Osteoblast (primary cell): ENCODE measurements around the gene KBTBD13. TPM values are rescaled to one million over a fixed set of nuclear protein-coding genes. Genes with fewer than 3 reads are reported as not detected.

Experiments used
- DNase-seq: peaks from one replicate; pipeline ENCODE4 v3.0.0; 2011; ENCODE audit warnings: low spot score, mixed read lengths; ENCODE audit not compliant: insufficient read length; ENCODE audit errors: missing footprints
- H2AFZ ChIP-seq: 2 replicates; pipeline ENCODE4 v1.6.0; 2011; ENCODE audit warnings: mild to moderate bottlenecking, low read length
- H3K27ac ChIP-seq: 2 replicates; pipeline ENCODE4 v1.5.1; 2011; ENCODE audit warnings: mild to moderate bottlenecking, low read depth, low read length, moderate library complexity
- H3K27me3 ChIP-seq: 2 replicates; pipeline ENCODE4 v1.6.0; 2012; ENCODE audit warnings: mild to moderate bottlenecking, control low read depth, inconsistent platforms, low read length, moderate library complexity; ENCODE audit not compliant: insufficient read depth
- H3K36me3 ChIP-seq: 2 replicates; pipeline ENCODE4 v1.5.1; 2011; ENCODE audit warnings: mild to moderate bottlenecking, low read length, control low read depth, moderate library complexity; ENCODE audit not compliant: insufficient read depth
- H3K4me1 ChIP-seq: 2 replicates; pipeline ENCODE4 v1.5.1; 2011; ENCODE audit warnings: mild to moderate bottlenecking, low read length, control low read depth, moderate library complexity; ENCODE audit not compliant: insufficient read depth
- H3K4me2 ChIP-seq: 2 replicates; pipeline ENCODE4 v1.6.0; 2011; ENCODE audit warnings: mild to moderate bottlenecking, low read length; ENCODE audit not compliant: insufficient read depth
- H3K4me3 ChIP-seq: fragments of 200-600 bp; sonication (generic); 3 replicates; pipeline ENCODE4 v1.5.1; 2012; ENCODE audit warnings: mild to moderate bottlenecking, low read length, inconsistent platforms; ENCODE audit not compliant: insufficient read depth
- H3K79me2 ChIP-seq: 2 replicates; pipeline ENCODE4 v1.6.0; 2012; ENCODE audit warnings: mild to moderate bottlenecking, low read length, control low read depth, inconsistent platforms; ENCODE audit not compliant: insufficient read depth
- H3K9me3 ChIP-seq: 2 replicates; pipeline ENCODE4 v1.5.1; 2011; ENCODE audit warnings: low read depth, low read length, control low read depth
- H4K20me1 ChIP-seq: 2 replicates; pipeline ENCODE4 v1.6.0; 2012; ENCODE audit warnings: mild to moderate bottlenecking, low read length, control low read depth; ENCODE audit not compliant: insufficient read depth
- total RNA-seq: library from RNA; depleted of rRNA; stranded (reverse); fragments of >200 nt; gene quantifications from 2 replicates; pipeline ENCODE4 v1.2.3, GENCODE V29; 2012
- TF ChIP-seq, protein P1 (sequence below): IDR thresholded peaks from 2 replicates; pipeline ENCODE4 v1.5.1; 2011; ENCODE audit warnings: mild to moderate bottlenecking, low read depth, low read length, moderate library complexity; ENCODE audit errors: extremely low read depth

The KBTBD13 gene
- total RNA-seq, 1 donor = not detected

DNA sequence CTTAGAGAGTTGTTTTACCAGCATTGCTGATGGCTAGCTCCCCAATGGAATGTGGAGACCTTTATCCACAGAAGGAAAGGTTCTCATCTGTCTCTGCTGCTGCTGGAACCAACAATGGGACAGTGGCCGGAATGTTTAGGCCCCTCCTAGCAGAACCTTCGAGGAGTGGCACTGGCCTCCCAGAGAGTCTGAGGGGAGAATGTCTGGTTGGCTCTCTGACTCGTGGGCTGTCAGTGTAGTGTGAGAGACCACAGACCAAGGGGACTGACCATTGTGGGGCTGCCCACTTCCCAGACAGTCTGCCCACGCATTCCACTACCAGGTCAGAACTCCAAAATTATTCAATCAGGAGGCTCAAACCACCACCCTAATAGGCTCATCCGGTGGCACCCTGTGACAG is 13.8 kb upstream of the KBTBD13 start:
- TF ChIP-seq, protein P1, sequence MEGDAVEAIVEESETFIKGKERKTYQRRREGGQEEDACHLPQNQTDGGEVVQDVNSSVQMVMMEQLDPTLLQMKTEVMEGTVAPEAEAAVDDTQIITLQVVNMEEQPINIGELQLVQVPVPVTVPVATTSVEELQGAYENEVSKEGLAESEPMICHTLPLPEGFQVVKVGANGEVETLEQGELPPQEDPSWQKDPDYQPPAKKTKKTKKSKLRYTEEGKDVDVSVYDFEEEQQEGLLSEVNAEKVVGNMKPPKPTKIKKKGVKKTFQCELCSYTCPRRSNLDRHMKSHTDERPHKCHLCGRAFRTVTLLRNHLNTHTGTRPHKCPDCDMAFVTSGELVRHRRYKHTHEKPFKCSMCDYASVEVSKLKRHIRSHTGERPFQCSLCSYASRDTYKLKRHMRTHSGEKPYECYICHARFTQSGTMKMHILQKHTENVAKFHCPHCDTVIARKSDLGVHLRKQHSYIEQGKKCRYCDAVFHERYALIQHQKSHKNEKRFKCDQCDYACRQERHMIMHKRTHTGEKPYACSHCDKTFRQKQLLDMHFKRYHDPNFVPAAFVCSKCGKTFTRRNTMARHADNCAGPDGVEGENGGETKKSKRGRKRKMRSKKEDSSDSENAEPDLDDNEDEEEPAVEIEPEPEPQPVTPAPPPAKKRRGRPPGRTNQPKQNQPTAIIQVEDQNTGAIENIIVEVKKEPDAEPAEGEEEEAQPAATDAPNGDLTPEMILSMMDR = no peak
- no peaks in the 10 kb centered on the region for H3K36me3 ChIP-seq
- no peak for DNase-seq
- H3K79me2 ChIP-seq = no peaks in the 10 kb centered on the region
- no peak overlapping the region for H3K4me2 ChIP-seq
- no peaks in the 10 kb centered on the region for H3K9me3 ChIP-seq
- H4K20me1 ChIP-seq = no peaks in the 10 kb centered on the region
- H2AFZ ChIP-seq = no peak overlapping the region
- no peak overlapping the region for H3K4me3 ChIP-seq
- no peak overlapping the region for H3K27ac ChIP-seq
- H3K4me1 ChIP-seq = no peaks in the 10 kb centered on the region
- peaks cover 52% of the 10 kb centered on the region for H3K27me3 ChIP-seq

DNA sequence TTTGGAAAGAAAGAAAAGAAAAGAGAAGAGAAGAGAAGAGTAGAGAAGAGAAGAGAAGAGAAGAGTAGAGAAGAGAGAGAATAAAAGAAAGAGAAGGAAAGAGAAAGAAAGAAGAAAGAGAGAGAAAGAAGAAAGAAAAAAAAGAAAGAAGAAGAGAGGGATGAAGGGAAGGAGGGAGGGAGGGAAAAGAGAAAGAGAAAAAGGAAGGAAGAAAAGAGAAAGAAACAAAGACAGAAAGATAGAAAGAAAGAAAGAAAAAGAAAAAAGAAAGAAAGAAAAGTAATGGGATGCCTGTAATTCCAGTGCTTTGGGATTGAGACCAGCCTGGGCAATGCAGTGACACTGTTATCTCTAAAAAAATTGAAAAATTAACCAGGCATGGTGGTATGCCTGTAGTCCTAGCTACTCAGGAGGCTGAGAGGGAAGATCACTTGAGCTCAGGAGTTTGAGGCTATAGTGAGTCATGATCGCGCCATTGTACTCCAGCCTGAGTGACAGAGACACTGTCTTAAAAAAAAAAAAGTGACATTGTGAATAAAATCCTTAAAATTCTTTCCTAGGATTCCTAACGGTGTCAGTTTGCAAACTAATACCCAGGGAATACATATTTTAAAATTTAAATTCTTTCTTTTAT is 10.4 kb upstream of the KBTBD13 start:
- no peak overlapping the region for H2AFZ ChIP-seq
- peaks cover 51% of the 10 kb centered on the region for H3K27me3 ChIP-seq
- H4K20me1 ChIP-seq = no peaks in the 10 kb centered on the region
- H3K4me3 ChIP-seq = no peak overlapping the region
- no peak for DNase-seq
- H3K9me3 ChIP-seq = no peaks in the 10 kb centered on the region
- TF ChIP-seq, protein P1 = no peak
- no peak overlapping the region for H3K27ac ChIP-seq
- H3K4me2 ChIP-seq = no peak overlapping the region
- no peaks in the 10 kb centered on the region for H3K36me3 ChIP-seq
- H3K4me1 ChIP-seq = peaks cover 15% of the 10 kb centered on the region
- H3K79me2 ChIP-seq = no peaks in the 10 kb centered on the region

DNA sequence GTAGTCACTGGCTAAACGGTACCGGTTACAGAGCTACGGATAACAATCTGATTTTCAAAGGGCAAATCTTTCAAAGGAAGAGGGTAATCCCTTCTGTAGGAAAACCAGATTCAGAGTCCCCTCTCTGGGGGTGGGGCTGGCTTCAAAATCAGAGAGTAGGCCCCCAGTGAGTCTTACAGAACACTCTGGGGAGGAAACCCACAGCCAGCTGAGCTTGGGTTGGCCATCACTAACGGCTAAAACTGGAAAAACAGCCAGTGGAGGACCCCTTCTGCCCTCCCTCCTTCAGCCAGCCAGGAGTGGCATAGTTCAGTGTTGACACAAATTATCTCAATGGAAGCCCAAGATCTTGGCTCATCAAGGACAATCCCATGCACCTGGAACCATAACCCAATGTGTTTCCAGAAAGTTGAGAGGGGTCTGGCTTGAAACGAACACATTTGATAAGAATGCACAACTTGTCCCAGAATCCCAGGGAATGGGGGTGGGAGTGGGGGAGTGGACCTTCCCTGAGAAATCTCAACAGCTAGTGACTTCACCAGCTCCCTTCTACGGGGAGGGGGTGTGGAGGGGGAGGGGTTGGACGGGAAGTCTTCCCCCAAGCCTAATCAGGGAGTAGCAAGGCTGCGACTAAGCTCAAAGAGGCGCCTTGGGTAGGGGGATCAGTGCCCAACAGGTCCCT is 9.8 kb upstream of the KBTBD13 start:
- Histone ChIP-seq H3K4me3 (no peak overlapping the region), H3K9me3 (no peaks in the 10 kb centered on the region), H3K27me3 (peaks cover 51% of the 10 kb centered on the region), H4K20me1 (no peaks in the 10 kb centered on the region), H3K79me2 (no peaks in the 10 kb centered on the region), H3K4me2 (no peak overlapping the region), H3K36me3 (no peaks in the 10 kb centered on the region), H3K27ac (no peak overlapping the region), H3K4me1 (peaks cover 18% of the 10 kb centered on the region), H2AFZ (no peak overlapping the region)
- DNase-seq = peak; percentile 29
- TF ChIP-seq, protein P1 = no peak

DNA sequence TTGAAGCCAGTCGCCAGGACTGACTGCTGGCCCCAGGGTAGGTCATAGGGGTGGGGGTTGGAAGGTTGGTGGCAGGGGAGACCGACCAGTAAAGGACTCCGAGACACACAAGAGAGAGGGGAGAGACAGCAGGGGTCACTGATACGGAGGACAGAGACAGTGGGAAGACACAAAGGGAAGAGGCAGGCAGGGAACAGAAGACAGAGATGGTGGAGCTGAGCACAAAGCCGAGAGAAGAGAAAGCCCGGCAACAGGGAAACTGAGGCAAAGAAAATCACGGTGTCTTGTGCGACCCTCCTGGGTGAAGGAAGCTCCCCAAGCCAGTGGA is 9.3 kb upstream of the KBTBD13 start:
- no peak overlapping the region for H3K4me3 ChIP-seq
- H3K4me1 ChIP-seq = peaks cover 22% of the 10 kb centered on the region
- TF ChIP-seq, protein P1 = no peak
- H3K36me3 ChIP-seq = no peaks in the 10 kb centered on the region
- no peaks in the 10 kb centered on the region for H4K20me1 ChIP-seq
- DNase-seq = no peak
- H3K4me2 ChIP-seq = no peak overlapping the region
- peaks cover 46% of the 10 kb centered on the region for H3K27me3 ChIP-seq
- H3K79me2 ChIP-seq = no peaks in the 10 kb centered on the region
- no peak overlapping the region for H2AFZ ChIP-seq
- H3K27ac ChIP-seq = no peak overlapping the region
- no peaks in the 10 kb centered on the region for H3K9me3 ChIP-seq
